ENCODE data around the gene MYLIP.
"Not testable (repeated sequence)": the region's sequence is repeated elsewhere in the genome, so short reads cannot be mapped to it uniquely, and the experiment has no call there.

GRCh38 chr6:16176600-16176999, 47.7 kb downstream of the MYLIP start:
- not testable (repeated sequence) for TF ChIP-seq CTCF (IDR thresholded peaks at IDR 0.05; ENCODE audit: insufficient read depth, low read length, poor library complexity, severe bottlenecking); EZH2phosphoT487 (conservative IDR thresholded peaks at IDR 0.05; ENCODE audit: low read length)
